Central memory CD8-positive, alpha-beta T cell (primary cell): ENCODE data around the gene BARX1.
A peak's percentile ranks its signal among the peaks of the same experiment; 100 is the strongest.

ENCODE experiments used
- ATAC-seq: fragments of 150-1000 bp; cut with Tn5 transposase; replicated peaks from 2 replicates; pipeline ENCODE4 v1.10.0; 2022; ENCODE audit warnings: mild to moderate bottlenecking, moderate FRiP score, moderate number of reproducible peaks; ENCODE audit not compliant: poor library complexity, severe bottlenecking; ENCODE audit errors: extremely low read depth
- DNase-seq, 2 donors: peaks; one replicate each; pipeline ENCODE4 v3.0.0; 2021; ENCODE audit warnings: low spot score in 2 of 2
- H3K27ac Mint-ChIP-seq: one replicate; pipeline ENCODE4 v1.8.0; 2022; ENCODE audit warnings: low read depth, mild to moderate bottlenecking, moderate library complexity, mixed read lengths
- H3K27me3 Mint-ChIP-seq: one replicate; pipeline ENCODE4 v1.8.0; 2022; ENCODE audit warnings: mixed read lengths
- H3K36me3 Mint-ChIP-seq: one replicate; pipeline ENCODE4 v1.8.0; 2022; ENCODE audit warnings: mild to moderate bottlenecking, moderate library complexity, mixed read lengths; ENCODE audit not compliant: insufficient read depth
- H3K4me1 Mint-ChIP-seq: one replicate; pipeline ENCODE4 v1.8.0; 2022; ENCODE audit warnings: mixed read lengths
- H3K4me3 Mint-ChIP-seq: one replicate; pipeline ENCODE4 v1.8.0; 2022; ENCODE audit warnings: mild to moderate bottlenecking, moderate library complexity, mixed read lengths
- H3K9me3 Mint-ChIP-seq: one replicate; pipeline ENCODE4 v1.8.0; 2022; ENCODE audit warnings: mixed read lengths

The BARX1 gene, protein sequence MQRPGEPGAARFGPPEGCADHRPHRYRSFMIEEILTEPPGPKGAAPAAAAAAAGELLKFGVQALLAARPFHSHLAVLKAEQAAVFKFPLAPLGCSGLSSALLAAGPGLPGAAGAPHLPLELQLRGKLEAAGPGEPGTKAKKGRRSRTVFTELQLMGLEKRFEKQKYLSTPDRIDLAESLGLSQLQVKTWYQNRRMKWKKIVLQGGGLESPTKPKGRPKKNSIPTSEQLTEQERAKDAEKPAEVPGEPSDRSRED

DNA sequence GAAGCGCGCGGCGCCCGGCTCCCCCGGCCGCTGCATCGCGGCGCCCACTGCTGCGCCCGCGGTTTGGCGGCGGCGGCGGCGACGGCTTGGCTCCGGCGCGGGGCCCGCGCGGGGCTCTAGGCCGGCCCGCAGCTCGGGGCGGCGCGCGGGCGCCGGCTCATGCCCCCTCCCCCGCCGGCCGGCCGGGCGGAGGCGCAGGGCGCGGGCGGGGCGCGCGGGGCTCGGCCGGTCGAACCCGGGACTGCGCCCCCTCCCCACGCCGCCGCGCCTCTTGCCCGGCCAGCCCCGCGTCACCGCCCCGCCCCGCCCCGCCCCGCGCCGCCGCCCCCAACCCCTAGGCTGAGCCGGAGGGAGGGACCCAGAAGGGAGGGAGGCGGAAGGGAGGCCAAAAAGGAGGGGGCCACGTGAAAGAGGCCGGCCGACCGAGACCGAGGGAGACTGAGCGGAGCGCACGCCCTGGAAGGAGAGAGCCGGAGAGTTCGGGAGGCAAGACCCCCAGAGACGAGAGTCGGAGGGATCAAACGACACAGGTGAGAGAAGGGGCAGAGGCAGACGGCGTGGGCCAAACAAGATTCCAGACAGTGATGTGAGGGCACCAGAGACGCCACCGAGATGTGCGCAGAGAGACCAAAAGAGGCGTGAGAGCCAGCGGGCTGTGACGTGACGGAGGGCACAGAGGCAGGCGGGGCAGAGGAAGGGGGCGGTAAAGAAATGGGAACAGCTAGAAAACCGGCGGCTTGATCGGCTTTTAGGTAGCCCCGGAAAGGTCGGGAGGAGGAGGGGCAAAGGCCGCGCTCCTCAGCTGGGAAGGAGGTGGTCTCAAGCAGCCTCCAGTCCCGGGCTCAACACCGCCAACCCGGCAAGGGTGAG, at the start of gene BARX1:
Gene BARX1, minus strand, starts transcription at position 245 of the 870 bp plus-strand sequence. Its CDS starts 209 bp downstream, at position 36.
- DNase-seq (no peak), ATAC-seq (no peak)
- peak within 1 kb of the TSS; percentile 19 for H3K4me3 Mint-ChIP-seq
- H3K27me3 Mint-ChIP-seq = peaks cover 93% of the 10 kb centered on the region
- H3K9me3 Mint-ChIP-seq = no peaks in the 10 kb centered on the region
- peaks cover 38% of the 10 kb centered on the region for H3K4me1 Mint-ChIP-seq
- peaks cover 2% of the 10 kb centered on the region for H3K36me3 Mint-ChIP-seq
- H3K27ac Mint-ChIP-seq = peak within 1 kb of the TSS; percentile 54

DNA sequence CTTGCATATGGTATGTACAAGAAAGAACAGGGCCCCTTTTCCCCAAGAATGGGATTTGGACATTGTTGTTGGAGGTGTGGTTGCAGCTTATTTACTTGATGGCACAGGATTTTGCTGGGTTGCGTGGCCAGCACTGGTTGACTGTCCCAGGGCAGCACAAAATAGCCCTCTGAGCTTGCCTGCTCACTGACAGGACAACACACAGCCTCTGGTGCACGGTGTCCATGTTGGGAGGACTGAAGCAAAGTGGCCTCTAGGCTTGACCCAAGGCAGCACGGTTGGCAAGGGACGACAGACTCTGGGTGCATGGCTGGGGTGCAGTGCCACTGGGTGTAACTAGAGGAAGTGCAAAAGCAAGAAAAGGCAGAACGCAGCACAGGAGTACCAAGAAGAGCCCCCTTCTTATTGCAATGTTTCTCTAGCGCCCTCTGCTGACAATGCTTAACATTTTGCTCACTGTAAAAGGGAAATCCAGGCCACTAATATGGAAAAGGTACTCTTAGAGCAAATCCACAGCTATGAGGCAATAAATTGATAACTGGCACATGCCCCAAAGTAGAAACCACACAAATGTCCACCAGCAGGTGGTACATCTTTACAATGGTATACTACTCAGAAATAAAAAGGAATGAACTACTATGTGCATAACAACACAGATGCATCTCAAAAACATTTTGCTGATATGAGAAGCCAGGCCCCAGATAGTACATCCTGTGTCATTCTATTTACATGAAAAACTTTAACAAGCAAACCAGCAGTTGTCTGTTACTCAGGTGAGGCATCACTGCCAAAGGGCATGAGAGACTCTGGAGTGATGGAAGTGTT, 47.4 kb upstream of the BARX1 start:
- H3K9me3 Mint-ChIP-seq = no peaks in the 10 kb centered on the region
- ATAC-seq (no peak), DNase-seq (no peak)
- H3K4me3 Mint-ChIP-seq = no peak overlapping the region
- no peaks in the 10 kb centered on the region for H3K36me3 Mint-ChIP-seq
- no peaks in the 10 kb centered on the region for H3K4me1 Mint-ChIP-seq
- peaks cover 39% of the 10 kb centered on the region for H3K27me3 Mint-ChIP-seq
- H3K27ac Mint-ChIP-seq = no peak overlapping the region

DNA sequence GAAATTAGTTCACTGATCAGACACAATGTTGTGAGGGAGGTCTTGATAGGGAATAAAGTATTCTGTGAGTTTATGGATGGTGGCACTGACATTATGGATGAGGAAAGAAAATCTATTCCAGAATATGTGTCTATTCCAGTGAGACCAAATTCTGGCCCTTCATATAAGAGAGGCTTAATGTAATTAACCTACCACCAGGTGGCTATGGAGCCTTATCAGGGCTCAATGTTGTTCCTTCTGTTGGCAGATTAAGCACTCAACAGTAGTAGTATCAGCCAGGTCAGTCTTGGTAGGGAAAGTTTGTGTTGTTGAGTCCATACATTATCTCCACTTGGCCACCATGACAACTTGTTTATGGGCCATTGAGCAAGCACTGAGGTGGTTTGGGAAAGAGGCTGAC, 41.7 kb upstream of the BARX1 start:
- no peak for ATAC-seq
- H3K27ac Mint-ChIP-seq = no peak overlapping the region
- no peaks in the 10 kb centered on the region for H3K9me3 Mint-ChIP-seq
- no peaks in the 10 kb centered on the region for H3K36me3 Mint-ChIP-seq
- H3K27me3 Mint-ChIP-seq = peaks cover 37% of the 10 kb centered on the region
- no peaks in the 10 kb centered on the region for H3K4me1 Mint-ChIP-seq
- H3K4me3 Mint-ChIP-seq = no peak overlapping the region
- DNase-seq = no peak

DNA sequence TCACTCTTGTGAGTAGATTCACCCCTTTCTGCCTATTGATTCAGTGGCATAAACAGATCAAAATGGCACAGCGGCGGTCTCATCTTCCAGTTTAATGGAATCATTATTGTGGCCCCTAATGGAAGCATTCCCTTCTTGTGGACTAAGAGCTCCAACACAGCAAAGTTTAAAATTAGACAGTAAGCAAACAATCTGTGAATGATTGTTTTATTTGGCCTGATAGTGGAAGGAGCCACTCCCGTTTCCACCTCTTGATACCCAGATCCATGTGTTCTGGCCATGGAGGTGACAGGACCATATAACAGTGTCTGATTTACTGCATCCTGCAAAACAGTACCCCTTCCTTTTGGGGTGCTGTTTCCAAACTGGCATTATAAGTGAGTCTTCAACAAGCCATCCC, 41.2 kb upstream of the BARX1 start:
- no peaks in the 10 kb centered on the region for H3K9me3 Mint-ChIP-seq
- H3K4me3 Mint-ChIP-seq = no peak overlapping the region
- H3K27me3 Mint-ChIP-seq = peaks cover 42% of the 10 kb centered on the region
- ATAC-seq = no peak
- H3K36me3 Mint-ChIP-seq = no peaks in the 10 kb centered on the region
- DNase-seq = no peak
- H3K4me1 Mint-ChIP-seq = no peaks in the 10 kb centered on the region
- no peak overlapping the region for H3K27ac Mint-ChIP-seq

DNA sequence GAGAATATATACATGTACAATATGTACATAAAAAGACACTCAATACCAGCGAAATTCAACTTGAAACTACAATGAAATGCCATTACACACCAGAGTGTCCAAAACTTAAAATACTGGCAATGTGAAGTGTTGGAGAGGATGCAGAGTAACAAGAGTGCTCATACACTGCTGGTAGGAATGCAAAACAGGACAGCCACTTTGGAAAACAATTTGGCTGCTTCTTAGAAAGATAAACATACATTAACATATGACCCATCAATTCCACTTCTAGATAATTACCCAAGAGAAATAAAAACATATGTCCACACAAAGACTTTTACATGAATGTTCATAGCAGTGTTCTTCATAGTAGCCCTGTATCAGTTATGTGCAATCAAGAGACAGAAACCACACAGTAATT, 39.4 kb upstream of the BARX1 start:
- H3K4me1 Mint-ChIP-seq = no peaks in the 10 kb centered on the region
- H3K4me3 Mint-ChIP-seq = no peak overlapping the region
- H3K9me3 Mint-ChIP-seq = peaks cover 13% of the 10 kb centered on the region
- DNase-seq (no peak), ATAC-seq (no peak)
- no peaks in the 10 kb centered on the region for H3K36me3 Mint-ChIP-seq
- H3K27me3 Mint-ChIP-seq = peaks cover 52% of the 10 kb centered on the region
- no peak overlapping the region for H3K27ac Mint-ChIP-seq

DNA sequence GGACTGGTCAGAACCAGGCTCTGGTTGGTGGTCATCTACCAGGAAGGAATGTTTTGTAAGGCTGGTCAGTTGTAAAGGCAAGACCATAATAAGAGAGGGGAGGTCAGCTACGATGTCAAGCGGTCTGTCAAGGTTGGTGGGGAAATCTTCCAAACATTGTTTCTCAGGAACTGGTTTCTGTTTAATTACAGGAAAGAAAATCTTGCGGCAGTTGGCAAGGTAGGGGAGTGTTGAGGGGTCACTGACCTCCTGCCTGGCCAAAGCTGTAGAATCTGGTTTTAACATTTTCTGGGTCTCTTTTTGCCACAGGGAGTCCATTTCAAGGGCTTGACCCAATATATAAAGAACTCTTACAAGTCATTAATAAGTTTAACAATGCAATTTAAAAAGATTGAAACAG, 39.0 kb upstream of the BARX1 start:
- no peak overlapping the region for H3K27ac Mint-ChIP-seq
- ATAC-seq (no peak), DNase-seq (no peak)
- no peak overlapping the region for H3K4me3 Mint-ChIP-seq
- no peaks in the 10 kb centered on the region for H3K36me3 Mint-ChIP-seq
- no peaks in the 10 kb centered on the region for H3K4me1 Mint-ChIP-seq
- H3K9me3 Mint-ChIP-seq = peaks cover 13% of the 10 kb centered on the region
- peaks cover 52% of the 10 kb centered on the region for H3K27me3 Mint-ChIP-seq

DNA sequence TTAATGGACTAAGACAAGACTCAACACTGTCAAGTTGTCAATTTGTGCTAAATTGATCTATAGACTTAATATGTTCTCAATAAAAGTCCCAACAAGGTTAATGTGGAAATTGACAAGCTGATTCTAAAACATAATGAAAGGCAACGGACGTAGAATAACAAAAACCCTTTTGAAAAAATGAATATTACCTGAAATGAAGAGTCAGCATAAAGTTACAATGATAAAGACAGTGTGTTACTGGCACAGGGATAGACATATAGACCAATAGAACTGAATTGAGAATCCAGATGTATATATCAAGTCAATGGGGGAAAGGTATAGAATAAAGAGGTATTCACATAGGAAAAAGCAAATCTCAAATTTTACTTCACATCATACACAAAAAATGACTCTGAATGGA, 37.7 kb upstream of the BARX1 start:
- Mint-ChIP-seq H3K27me3 (peaks cover 53% of the 10 kb centered on the region), H3K9me3 (peaks cover 20% of the 10 kb centered on the region), H3K4me3 (no peak overlapping the region), H3K27ac (no peak overlapping the region), H3K4me1 (no peaks in the 10 kb centered on the region), H3K36me3 (no peaks in the 10 kb centered on the region)
- DNase-seq (no peak), ATAC-seq (no peak)

DNA sequence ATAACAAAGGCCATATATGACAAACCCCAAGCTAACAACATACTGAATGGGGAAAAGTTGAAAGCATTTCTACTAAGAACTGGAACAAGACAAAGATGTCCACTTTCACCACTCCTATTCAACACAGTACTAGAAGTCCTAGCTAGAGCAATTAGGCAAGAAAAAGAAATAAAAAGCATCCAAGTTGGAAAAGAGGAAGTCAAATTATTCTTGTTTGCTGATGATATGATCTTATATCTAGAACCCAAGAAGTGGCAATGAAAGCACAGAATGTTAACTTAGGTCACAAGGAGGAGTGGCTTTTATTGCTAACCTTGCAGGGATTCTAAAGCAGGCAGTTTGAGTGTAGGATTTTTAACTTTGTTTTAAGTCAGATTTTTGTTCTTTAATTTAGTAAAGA, 35.3 kb upstream of the BARX1 start:
- Mint-ChIP-seq H3K27ac (no peak overlapping the region), H3K4me3 (no peak overlapping the region), H3K36me3 (no peaks in the 10 kb centered on the region), H3K4me1 (no peaks in the 10 kb centered on the region), H3K27me3 (peaks cover 72% of the 10 kb centered on the region), H3K9me3 (peaks cover 33% of the 10 kb centered on the region)
- ATAC-seq = no peak
- DNase-seq = no peak

DNA sequence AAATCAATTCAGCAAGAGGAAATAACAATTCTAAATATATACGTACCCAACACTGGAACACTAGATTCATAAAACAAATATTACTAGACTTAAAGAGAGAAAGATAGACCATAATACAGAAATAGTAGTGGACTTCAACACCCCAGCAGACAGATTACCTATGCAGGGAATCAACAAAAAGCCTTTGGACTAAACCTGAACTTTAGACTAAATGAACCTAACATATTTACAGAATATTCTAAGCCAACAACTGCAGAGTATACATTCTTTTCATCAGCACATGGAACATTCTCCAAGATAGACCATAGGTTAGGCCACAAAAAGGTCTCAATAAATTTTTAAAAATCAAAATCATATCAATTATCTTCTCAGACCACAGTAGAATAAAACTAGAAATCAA, 32.9 kb upstream of the BARX1 start:
- H3K4me1 Mint-ChIP-seq = no peaks in the 10 kb centered on the region
- H3K27ac Mint-ChIP-seq = no peak overlapping the region
- peaks cover 33% of the 10 kb centered on the region for H3K9me3 Mint-ChIP-seq
- H3K4me3 Mint-ChIP-seq = no peak overlapping the region
- H3K27me3 Mint-ChIP-seq = peaks cover 61% of the 10 kb centered on the region
- no peaks in the 10 kb centered on the region for H3K36me3 Mint-ChIP-seq
- ATAC-seq (no peak), DNase-seq (no peak)

DNA sequence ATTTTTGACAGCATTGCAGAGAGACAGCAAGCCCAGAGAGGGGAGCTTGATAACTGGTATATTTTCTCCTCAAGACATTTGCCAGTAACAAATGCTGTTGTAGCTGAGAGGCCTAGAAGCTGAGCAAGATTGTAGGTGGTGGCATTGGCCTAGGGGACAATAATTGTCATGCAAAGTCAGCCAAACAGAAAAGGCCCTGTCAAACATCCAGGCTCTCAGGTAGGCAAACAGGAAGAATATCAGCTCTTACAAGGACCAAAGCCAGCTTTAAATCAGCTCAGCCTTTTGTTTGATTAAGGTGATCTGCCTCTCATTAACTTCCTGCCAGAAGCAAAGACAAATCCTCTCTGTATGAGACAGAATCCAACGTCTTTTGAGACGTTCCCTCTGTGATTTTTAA, 29.7 kb upstream of the BARX1 start:
- Mint-ChIP-seq H3K36me3 (no peaks in the 10 kb centered on the region), H3K27ac (no peak overlapping the region), H3K4me3 (no peak overlapping the region), H3K9me3 (peaks cover 19% of the 10 kb centered on the region), H3K4me1 (no peaks in the 10 kb centered on the region), H3K27me3 (peaks cover 62% of the 10 kb centered on the region)
- DNase-seq = no peak
- ATAC-seq = no peak

DNA sequence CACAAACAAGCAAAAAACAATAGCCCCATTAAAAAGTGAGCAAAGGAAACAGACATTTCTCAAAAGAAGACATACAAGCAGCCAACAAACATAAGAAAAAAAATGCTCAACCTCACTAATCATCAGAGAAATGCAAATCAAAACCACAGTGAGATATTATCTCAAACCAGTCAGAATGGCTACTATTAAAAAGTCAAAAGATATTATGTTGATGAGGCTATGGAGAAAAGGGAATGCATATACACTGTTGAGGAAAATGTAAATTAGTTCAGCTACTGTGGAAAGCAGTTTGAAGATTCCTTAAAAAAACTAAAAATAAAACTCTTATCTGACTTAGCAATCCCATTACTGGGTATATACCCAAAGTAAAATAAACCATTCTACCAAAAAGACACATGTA, 28.7 kb upstream of the BARX1 start:
- Mint-ChIP-seq H3K4me3 (no peak overlapping the region), H3K4me1 (no peaks in the 10 kb centered on the region), H3K9me3 (peaks cover 18% of the 10 kb centered on the region), H3K36me3 (no peaks in the 10 kb centered on the region), H3K27ac (no peak overlapping the region), H3K27me3 (peaks cover 72% of the 10 kb centered on the region)
- no peak for ATAC-seq
- no peak for DNase-seq

DNA sequence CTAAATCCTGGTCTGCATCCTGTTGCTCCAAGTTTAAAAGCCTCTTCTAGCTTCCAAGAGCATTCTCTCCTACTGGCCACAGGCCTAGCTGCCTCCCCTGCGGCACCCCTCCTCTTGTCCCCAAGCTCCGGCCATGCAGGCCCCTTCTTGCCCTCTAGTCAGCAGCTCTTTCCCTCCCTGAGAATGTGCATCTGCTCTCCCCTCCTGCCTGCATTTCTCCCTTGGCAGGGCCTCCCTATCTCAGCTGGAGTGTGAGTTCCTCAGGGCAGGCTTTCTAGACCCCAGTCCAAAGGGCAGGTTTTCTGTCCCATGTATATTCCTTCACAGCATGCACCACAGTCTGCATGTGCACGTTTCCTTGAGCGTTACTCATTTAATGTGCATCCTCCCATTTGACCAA, 24.6 kb upstream of the BARX1 start:
- Mint-ChIP-seq H3K4me3 (no peak overlapping the region), H3K27ac (no peak overlapping the region), H3K27me3 (peaks cover 70% of the 10 kb centered on the region), H3K9me3 (no peaks in the 10 kb centered on the region), H3K36me3 (no peaks in the 10 kb centered on the region), H3K4me1 (no peaks in the 10 kb centered on the region)
- no peak for ATAC-seq
- DNase-seq = no peak
